Suprapubic skin (tissue), 4 donors: ENCODE data around the gene SPRN. TPM values are rescaled to one million over a fixed set of nuclear protein-coding genes. Genes with fewer than 3 reads are reported as not detected.
A peak's percentile ranks its signal among the peaks of the same experiment; 100 is the strongest.

Source experiments
- DNase-seq, 2 donors: peaks; one replicate each; pipeline ENCODE4 v3.0.0-alpha.2; 2019; ENCODE audit warnings: low spot score in 2 of 2
- H3K27ac ChIP-seq: fragments of 200-600 bp; sonication (generic); one replicate; pipeline ENCODE4 v1.5.1; 2019
- H3K27me3 ChIP-seq: fragments of 200-600 bp; sonication (generic); one replicate; pipeline ENCODE4 v1.5.1; 2019
- H3K36me3 ChIP-seq: fragments of 200-600 bp; sonication (generic); one replicate; pipeline ENCODE4 v1.5.1; 2019
- H3K4me1 ChIP-seq: fragments of 200-600 bp; sonication (generic); one replicate; pipeline ENCODE4 v1.5.1; 2019
- H3K4me3 ChIP-seq: fragments of 200-600 bp; sonication (generic); one replicate; pipeline ENCODE4 v1.5.1; 2019; ENCODE audit warnings: mild to moderate bottlenecking
- H3K9me3 ChIP-seq: fragments of 200-600 bp; sonication (generic); one replicate; pipeline ENCODE4 v1.5.1; 2019
- CTCF ChIP-seq, 2 donors: fragments of 200-600 bp in 1 of 2; fragments of 450-650 bp in 1 of 2; sonication (generic) in 1 of 2; IDR thresholded peaks; one replicate each; pipeline ENCODE4 v1.5.1; 2016 to 2019; ENCODE audit warnings: antibody characterized with exemption in 2 of 2, mild to moderate bottlenecking in 1 of 2, moderate library complexity in 1 of 2
- EP300 ChIP-seq: sonication (generic); formaldehyde crosslinking; IDR thresholded peaks from one replicate; pipeline ENCODE4 v1.6.1; 2017; ENCODE audit warnings: antibody characterized with exemption
- POLR2A ChIP-seq, 2 donors: fragments of 450-650 bp; IDR thresholded peaks; one replicate each; pipeline ENCODE4 v1.6.1; 2017; ENCODE audit warnings: antibody characterized with exemption in 2 of 2, mild to moderate bottlenecking in 2 of 2, moderate library complexity in 2 of 2
- POLR2AphosphoS5 ChIP-seq, 3 donors: sonication (generic); formaldehyde crosslinking; IDR thresholded peaks; one replicate each; pipeline ENCODE4 v1.6.1; 2017; ENCODE audit warnings: antibody characterized with exemption in 3 of 3
- WGBS: methylation state at CpG from one replicate; pipeline ENCODE4 v1.1.5; 2018; 5-methylcytosine and 5-hydroxymethylcytosine counted together
- total RNA-seq, 4 donors: library from RNA; depleted of rRNA; stranded (reverse); fragments of >200 nt; gene quantifications; one replicate each; pipeline ENCODE4 v1.1.0, GENCODE V29; 2016

The SPRN gene
- total RNA-seq, 4 donors from 2014 or later: 0.23 to 0.56 TPM; not detected in 2

- Histone ChIP-seq H3K36me3 (peaks cover 48% of the 10 kb centered on the region), H3K4me1 (no peaks in the 10 kb centered on the region), H3K9me3 (peaks cover 20% of the 10 kb centered on the region), H3K4me3 (no peak overlapping the region), H3K27ac (no peak overlapping the region), H3K27me3 (no peaks in the 10 kb centered on the region)
- DNase-seq: no peak
- TF ChIP-seq POLR2AphosphoS5 (IDR thresholded peaks at IDR 0.05) (no peak), CTCF (IDR thresholded peaks at IDR 0.05) (no peak), EP300 (no peak), POLR2A (IDR thresholded peaks at IDR 0.05) (no peak)
Measured at GRCh38 chr10:133412381-133412711, 12.1 kb downstream of the SPRN start.

GRCh38 chr10:133411523-133412380 lies 12.7 kb downstream of the SPRN start:
- H3K4me3 ChIP-seq: no peak overlapping the region
- 96% methylated on average over 7 of the region's 7 CpGs for WGBS
- H3K27ac ChIP-seq: no peak overlapping the region
- peaks cover 20% of the 10 kb centered on the region for H3K9me3 ChIP-seq
- H3K4me1 ChIP-seq: no peaks in the 10 kb centered on the region
- peaks cover 48% of the 10 kb centered on the region for H3K36me3 ChIP-seq
- no peak for TF ChIP-seq EP300
- no peak for TF ChIP-seq POLR2A (IDR thresholded peaks at IDR 0.05)
- TF ChIP-seq CTCF (IDR thresholded peaks at IDR 0.05): no peak
- no peak for TF ChIP-seq POLR2AphosphoS5 (IDR thresholded peaks at IDR 0.05)
- H3K27me3 ChIP-seq: no peaks in the 10 kb centered on the region
- DNase-seq: no peak

- no peak for TF ChIP-seq POLR2A (IDR thresholded peaks at IDR 0.05)
- TF ChIP-seq POLR2AphosphoS5 (IDR thresholded peaks at IDR 0.05): no peak
- TF ChIP-seq CTCF (IDR thresholded peaks at IDR 0.05): no peak
- H3K36me3 ChIP-seq: peaks cover 50% of the 10 kb centered on the region
Measured at GRCh38 chr10:133405844-133406527, 18.4 kb downstream of the SPRN start.

GRCh38 chr10:133405272-133405671 lies 19.2 kb downstream of the SPRN start:
- Histone ChIP-seq H3K4me1 (no peaks in the 10 kb centered on the region), H3K36me3 (peaks cover 50% of the 10 kb centered on the region), H3K27ac (no peak overlapping the region), H3K27me3 (no peaks in the 10 kb centered on the region), H3K9me3 (no peaks in the 10 kb centered on the region), H3K4me3 (no peak overlapping the region)
- WGBS: 62% methylated on average over 2 of the region's 2 CpGs
- TF ChIP-seq POLR2A (IDR thresholded peaks at IDR 0.05) (no peak), POLR2AphosphoS5 (IDR thresholded peaks at IDR 0.05) (no peak), EP300 (no peak), CTCF (IDR thresholded peaks at IDR 0.05) (no peak)
- DNase-seq: no peak

More at GRCh38 chr10:133405844-133406527, 18.4 kb downstream of the SPRN start:
- H3K4me3 ChIP-seq: no peak overlapping the region
- 91% methylated on average over 8 of the region's 8 CpGs for WGBS
- no peak overlapping the region for H3K27ac ChIP-seq
- no peaks in the 10 kb centered on the region for H3K4me1 ChIP-seq
- peak in 1 of 2 donors; percentile 26 for DNase-seq
- H3K27me3 ChIP-seq: no peaks in the 10 kb centered on the region
- peaks cover 5% of the 10 kb centered on the region for H3K9me3 ChIP-seq

- TF ChIP-seq EP300: no peak
- TF ChIP-seq CTCF (IDR thresholded peaks at IDR 0.05): no peak
- TF ChIP-seq POLR2A (IDR thresholded peaks at IDR 0.05): no peak
- no peak for TF ChIP-seq POLR2AphosphoS5 (IDR thresholded peaks at IDR 0.05)
- Histone ChIP-seq H3K27ac (no peak overlapping the region), H3K27me3 (no peaks in the 10 kb centered on the region), H3K4me1 (no peaks in the 10 kb centered on the region), H3K9me3 (no peaks in the 10 kb centered on the region), H3K4me3 (no peak overlapping the region), H3K36me3 (peaks cover 58% of the 10 kb centered on the region)
- DNase-seq: no peak
- 91% methylated on average over 5 of the region's 5 CpGs for WGBS
Measured at GRCh38 chr10:133403784-133404183, 20.6 kb downstream of the SPRN start.
